A549 (cell line): ENCODE measurements around the gene RTL1. TPM values are rescaled to one million over a fixed set of nuclear protein-coding genes. Genes with fewer than 3 reads are reported as not detected.

ENCODE experiments used
- ATAC-seq, 2 experiments: fragments of 200-7000 bp in 1 of 2; fragments of >200 bp in 1 of 2; cut with Nextera tagmentation in 1 of 2; cut with Tn5 transposase in 1 of 2; 3 replicates each; pipeline versions ENCODE4 v1.8.0 to v1.9.1; 2018 to 2020; ENCODE audit warnings: mild to moderate bottlenecking in 1 of 2, moderate library complexity in 1 of 2
- CTCF ChIA-PET: fragments of 300-600 bp; sonication (Branson Sonifier 250); formaldehyde crosslinking; extraction: SDS; loops from one replicate; lab custom pipeline; 2021; ENCODE audit warnings: antibody characterized with exemption, inconsistent platforms; lab: Yijun Ruan, JAX
- POLR2A ChIA-PET: fragments of 350-600 bp; formaldehyde crosslinking; extraction: SDS; loops from one replicate; lab custom pipeline; 2021; ENCODE audit warnings: antibody characterized with exemption, inconsistent platforms; lab: Yijun Ruan, JAX
- DNase-seq, 2 experiments: peaks; one replicate each; pipeline versions ENCODE4 v3.0.0 to v3.0.0-alpha.2; 2011 to 2016; ENCODE audit warnings: low read depth in 1 of 2, low spot score in 1 of 2
- FAIRE-seq: peaks from 2 replicates; lab custom pipeline; 2011; peaks lifted over from hg19 to GRCh38; lab: Jason Lieb, UNC
- H3K27ac ChIP-seq, 2 experiments: fragments of >200 bp; sonication (Bioruptor Twin); formaldehyde crosslinking; 3 replicates each; pipeline ENCODE4 v1.5.1; 2016 to 2017
- H3K4me1 ChIP-seq: fragments of >200 bp; sonication (Bioruptor Twin); formaldehyde crosslinking; 3 replicates; pipeline ENCODE4 v1.6.1; 2016
- H3K4me2 ChIP-seq: fragments of >200 bp; sonication (Bioruptor Twin); formaldehyde crosslinking; 3 replicates; pipeline ENCODE4 v1.6.1; 2016
- H3K4me3 ChIP-seq: fragments of >200 bp; sonication (Bioruptor Twin); formaldehyde crosslinking; 3 replicates; pipeline ENCODE4 v1.5.1; 2016
- H3K9me3 ChIP-seq: fragments of >200 bp; sonication (Bioruptor Twin); formaldehyde crosslinking; 3 replicates; pipeline ENCODE4 v1.6.1; 2016
- ATOH8 ChIP-seq: fragments of 250-450 bp; sonication (Bioruptor Pico); IDR thresholded peaks from 2 replicates; pipeline ENCODE4 v1.5.0; 2020; ENCODE audit warnings: low read depth, mild to moderate bottlenecking, moderate library complexity
- BCL3 ChIP-seq: fragments of >200 bp; sonication (Bioruptor Twin); formaldehyde crosslinking; IDR thresholded peaks from 3 replicates; pipeline ENCODE4 v1.6.1; 2016
- CHD4 ChIP-seq: fragments of 200-600 bp; sonication (generic); IDR thresholded peaks from 2 replicates; pipeline ENCODE4 v1.6.1; 2016; ENCODE audit warnings: antibody characterized with exemption, mild to moderate bottlenecking, borderline replicate concordance
- EHF ChIP-seq: fragments of 250-450 bp; sonication (Bioruptor Pico); IDR thresholded peaks from 2 replicates; pipeline ENCODE4 v1.5.0; 2020; ENCODE audit warnings: mild to moderate bottlenecking
- EP300 ChIP-seq, 2 experiments: fragments of >200 bp; sonication (Bioruptor Twin); formaldehyde crosslinking; IDR thresholded peaks; 2 replicates in 1 of 2; 3 replicates in 1 of 2; pipeline ENCODE4 v1.6.1; 2016 to 2017
- GATA3 ChIP-seq: IDR thresholded peaks from 2 replicates; pipeline ENCODE4 v1.6.1; 2012; ENCODE audit warnings: borderline replicate concordance
- HDAC2 ChIP-seq: fragments of 200-600 bp; sonication (generic); IDR thresholded peaks from 2 replicates; pipeline ENCODE4 v1.6.1; 2016
- HES2 ChIP-seq: fragments of >200 bp; sonication (Bioruptor Twin); formaldehyde crosslinking; IDR thresholded peaks from 2 replicates; pipeline ENCODE4 v1.6.1; 2016
- HOXA7 ChIP-seq: fragments of 250-450 bp; sonication (Bioruptor Pico); IDR thresholded peaks from 2 replicates; pipeline ENCODE4 v1.5.0; 2020; ENCODE audit warnings: mild to moderate bottlenecking, moderate library complexity
- JUN ChIP-seq, 2 experiments: fragments of >200 bp; sonication (Bioruptor Twin); formaldehyde crosslinking; IDR thresholded peaks; 2 replicates in 1 of 2; 3 replicates in 1 of 2; pipeline ENCODE4 v1.6.1; 2016 to 2017
- JUNB ChIP-seq: fragments of >200 bp; sonication (Bioruptor Twin); formaldehyde crosslinking; IDR thresholded peaks from 2 replicates; pipeline ENCODE4 v1.6.1; 2016
- KDM1A ChIP-seq: fragments of 200-600 bp; sonication (generic); IDR thresholded peaks from 2 replicates; pipeline ENCODE4 v1.6.1; 2016; ENCODE audit warnings: low read depth, mild to moderate bottlenecking
- MAFK ChIP-seq: fragments of 450-650 bp; IDR thresholded peaks from 2 replicates; pipeline ENCODE4 v1.6.1; 2014; ENCODE audit not compliant: partially characterized antibody
- NFE2L2 ChIP-seq: fragments of 150-350 bp; conservative IDR thresholded peaks from 2 replicates; pipeline ENCODE4 v1.6.1; 2014; ENCODE audit warnings: low read length
- NPAS2 ChIP-seq: fragments of 250-450 bp; sonication (Bioruptor Pico); IDR thresholded peaks from 2 replicates; pipeline ENCODE4 v1.8.0; 2022; ENCODE audit warnings: mild to moderate bottlenecking, moderate library complexity, borderline replicate concordance
- NR3C1 ChIP-seq: fragments of >200 bp; sonication (Bioruptor Twin); formaldehyde crosslinking; IDR thresholded peaks from 3 replicates; pipeline ENCODE4 v1.6.1; 2017
- PHF8 ChIP-seq: fragments of 200-600 bp; sonication (generic); IDR thresholded peaks from 2 replicates; pipeline ENCODE4 v1.6.1; 2016; ENCODE audit warnings: low read depth, mild to moderate bottlenecking, antibody characterized with exemption, moderate library complexity, borderline replicate concordance
- RAD21 ChIP-seq, 2 experiments: fragments of >200 bp in 1 of 2; sonication (Bioruptor Twin) in 1 of 2; formaldehyde crosslinking in 1 of 2; IDR thresholded peaks in 1 of 2; conservative IDR thresholded peaks in 1 of 2; 2 replicates in 1 of 2; 3 replicates in 1 of 2; pipeline ENCODE4 v1.6.1; 2012 to 2018; ENCODE audit warnings: inconsistent platforms in 1 of 2
- RARB ChIP-seq: fragments of 250-450 bp; sonication (Bioruptor Pico); IDR thresholded peaks from 2 replicates; pipeline ENCODE4 v1.8.0; 2021; ENCODE audit warnings: mild to moderate bottlenecking, moderate library complexity
- RCOR1 ChIP-seq: fragments of 150-350 bp; IDR thresholded peaks from 2 replicates; pipeline ENCODE4 v1.6.1; 2014; ENCODE audit warnings: antibody characterized with exemption, low read length, low read depth
- REST ChIP-seq: fragments of 200-600 bp; sonication (generic); IDR thresholded peaks from 2 replicates; pipeline ENCODE4 v1.6.1; 2016; ENCODE audit warnings: antibody characterized with exemption, mild to moderate bottlenecking, moderate library complexity
- RNF2 ChIP-seq: fragments of 200-600 bp; sonication (generic); IDR thresholded peaks from 2 replicates; pipeline ENCODE4 v1.6.1; 2016; ENCODE audit warnings: low read depth, mild to moderate bottlenecking, antibody characterized with exemption, moderate library complexity, borderline replicate concordance
- SREBF2 ChIP-seq: fragments of 450-650 bp; IDR thresholded peaks from 2 replicates; pipeline ENCODE4 v1.6.1; 2014; ENCODE audit warnings: mild to moderate bottlenecking, moderate library complexity
- TP53 ChIP-seq: fragments of 250-450 bp; sonication (Bioruptor Pico); IDR thresholded peaks from 2 replicates; pipeline ENCODE4 v1.5.0; 2021; ENCODE audit warnings: mild to moderate bottlenecking, moderate library complexity
- ZC3H11A ChIP-seq: fragments of 450-650 bp; IDR thresholded peaks from 2 replicates; pipeline ENCODE4 v1.6.1; 2014; ENCODE audit warnings: antibody characterized with exemption, mild to moderate bottlenecking
- ZSCAN20 ChIP-seq: fragments of 250-450 bp; sonication (Bioruptor Pico); IDR thresholded peaks from 2 replicates; pipeline ENCODE4 v1.8.0; 2022; ENCODE audit warnings: mild to moderate bottlenecking, moderate library complexity
- WGBS: methylation state at CpG from one replicate; pipeline ENCODE4 v1.1.6; 2017; ENCODE audit errors: missing lambda C conversion rate; 5-methylcytosine and 5-hydroxymethylcytosine counted together
- polyA plus RNA-seq, 4 experiments: library from polyadenylated mRNA; depleted of rRNA in 3 of 4; stranded (reverse); fragments of >200 nt; fragmentation: RNase III in 1 of 4; extraction: RNeasy Plus Mini Kit Qiagen cat#74134 plus additional on column Dnase treatment in 1 of 4; gene quantifications; 2 replicates in 3 of 4; 3 replicates in 1 of 4; pipeline ENCODE4 v1.2.3, GENCODE V29; 2011 to 2017
- TF ChIP-seq, protein P1 (sequence below): fragments of 150-350 bp; IDR thresholded peaks from 2 replicates; pipeline ENCODE4 v1.6.1; 2014; ENCODE audit warnings: low read depth, mild to moderate bottlenecking, low read length
- TF ChIP-seq, protein P2 (sequence below): fragments of 250-450 bp; sonication (Bioruptor Pico); IDR thresholded peaks from 2 replicates; pipeline ENCODE4 v1.5.0; 2021; ENCODE audit warnings: mild to moderate bottlenecking, moderate library complexity, borderline replicate concordance

The RTL1 gene
- polyA plus RNA-seq, 2 of the 4 experiments (the other 2 are of a cell fraction): 0.01 TPM; not detected in 1

DNA sequence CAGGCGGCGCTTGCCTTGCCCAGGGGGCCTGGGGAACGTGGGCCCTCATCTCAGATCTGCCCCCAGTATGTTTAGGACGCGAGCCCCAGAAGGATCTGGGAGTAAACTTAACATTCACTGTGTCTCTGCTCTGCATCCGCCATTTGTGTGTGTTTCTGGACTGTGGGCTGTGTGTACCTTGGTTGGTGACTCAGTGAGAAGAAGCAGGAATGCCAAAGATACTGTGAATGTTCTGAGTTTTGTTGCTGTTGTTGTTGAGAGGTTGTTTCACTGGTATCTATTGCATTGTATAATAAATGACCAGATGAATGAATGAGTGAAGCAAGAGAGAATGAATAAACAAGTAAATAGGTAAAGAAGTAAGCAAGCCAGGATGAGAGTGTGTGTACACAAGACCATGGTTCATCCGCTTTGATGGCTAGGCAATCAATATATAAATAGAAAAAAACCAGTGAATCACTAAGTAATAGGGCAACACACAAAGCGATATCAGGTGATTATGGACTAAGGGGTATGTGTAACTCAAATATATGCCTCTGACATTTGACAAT, 57.1 kb downstream of the RTL1 start:
- TF ChIP-seq EP300 (IDR thresholded peaks at IDR 0.05) (no peak), ZC3H11A (no peak), RAD21 (conservative IDR thresholded peaks at IDR 0.05 in 1 of 2, IDR thresholded peaks at IDR 0.05 in 1 of 2) (no peak), BCL3 (no peak), RCOR1 (no peak), MAFK (no peak), NFE2L2 (no peak), SREBF2 (no peak), EHF (CRISPR knock-in tag) (no peak), REST (no peak), PHF8 (no peak), HOXA7 (CRISPR knock-in tag) (no peak), CHD4 (no peak), ATOH8 (CRISPR knock-in tag) (no peak), TP53 (CRISPR knock-in tag) (no peak), JUN (IDR thresholded peaks at IDR 0.05) (no peak), NPAS2 (CRISPR knock-in tag) (no peak), JUNB (no peak), HES2 (no peak)
- TF ChIP-seq, protein P1, sequence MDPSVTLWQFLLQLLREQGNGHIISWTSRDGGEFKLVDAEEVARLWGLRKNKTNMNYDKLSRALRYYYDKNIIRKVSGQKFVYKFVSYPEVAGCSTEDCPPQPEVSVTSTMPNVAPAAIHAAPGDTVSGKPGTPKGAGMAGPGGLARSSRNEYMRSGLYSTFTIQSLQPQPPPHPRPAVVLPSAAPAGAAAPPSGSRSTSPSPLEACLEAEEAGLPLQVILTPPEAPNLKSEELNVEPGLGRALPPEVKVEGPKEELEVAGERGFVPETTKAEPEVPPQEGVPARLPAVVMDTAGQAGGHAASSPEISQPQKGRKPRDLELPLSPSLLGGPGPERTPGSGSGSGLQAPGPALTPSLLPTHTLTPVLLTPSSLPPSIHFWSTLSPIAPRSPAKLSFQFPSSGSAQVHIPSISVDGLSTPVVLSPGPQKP: no peak
- H3K4me3 ChIP-seq: no peak overlapping the region
- ChIA-PET CTCF (interaction anchor here (1.6 kb wide), 1 partner anchor 388 kb away, joined by 4 read pairs; no protein-coding TSS in a partner anchor), POLR2A (no interaction called here)
- no peaks in the 10 kb centered on the region for H3K9me3 ChIP-seq
- H3K27ac ChIP-seq: no peak overlapping the region
- ATAC-seq (no peak), DNase-seq (no peak), FAIRE-seq (no peak)
- H3K4me2 ChIP-seq: no peak overlapping the region
- WGBS: 83% methylated on average over 8 of the region's 8 CpGs
- peaks cover 18% of the 10 kb centered on the region; the same call in 2 of the 3 replicates for H3K4me1 ChIP-seq

- Histone ChIP-seq H3K9me3 (no peaks in the 10 kb centered on the region), H3K4me1 (peaks cover 11% of the 10 kb centered on the region; the same call in 1 of the 3 replicates), H3K27ac (no peak overlapping the region), H3K4me3 (no peak overlapping the region), H3K4me2 (no peak overlapping the region)
- WGBS: 66% methylated on average over 8 of the region's 17 CpGs
- no peak for ATAC-seq
- DNase-seq: no peak
- no peak for FAIRE-seq
- CTCF ChIA-PET: interaction anchor here (1.0 to 1.6 kb wide), 2 partner anchors 389 to 463 kb away, joined by 3 to 4 read pairs; no protein-coding TSS in a partner anchor
- POLR2A ChIA-PET: no interaction called here
- TF ChIP-seq ZSCAN20 (no peak), RARB (CRISPR knock-in tag) (no peak), RAD21 (conservative IDR thresholded peaks at IDR 0.05 in 1 of 2, IDR thresholded peaks at IDR 0.05 in 1 of 2) (no peak), HDAC2 (no peak), RNF2 (no peak), GATA3 (no peak), HOXA7 (CRISPR knock-in tag) (no peak), KDM1A (no peak), NR3C1 (no peak)
- TF ChIP-seq, protein P1: no peak
- TF ChIP-seq, protein P2, sequence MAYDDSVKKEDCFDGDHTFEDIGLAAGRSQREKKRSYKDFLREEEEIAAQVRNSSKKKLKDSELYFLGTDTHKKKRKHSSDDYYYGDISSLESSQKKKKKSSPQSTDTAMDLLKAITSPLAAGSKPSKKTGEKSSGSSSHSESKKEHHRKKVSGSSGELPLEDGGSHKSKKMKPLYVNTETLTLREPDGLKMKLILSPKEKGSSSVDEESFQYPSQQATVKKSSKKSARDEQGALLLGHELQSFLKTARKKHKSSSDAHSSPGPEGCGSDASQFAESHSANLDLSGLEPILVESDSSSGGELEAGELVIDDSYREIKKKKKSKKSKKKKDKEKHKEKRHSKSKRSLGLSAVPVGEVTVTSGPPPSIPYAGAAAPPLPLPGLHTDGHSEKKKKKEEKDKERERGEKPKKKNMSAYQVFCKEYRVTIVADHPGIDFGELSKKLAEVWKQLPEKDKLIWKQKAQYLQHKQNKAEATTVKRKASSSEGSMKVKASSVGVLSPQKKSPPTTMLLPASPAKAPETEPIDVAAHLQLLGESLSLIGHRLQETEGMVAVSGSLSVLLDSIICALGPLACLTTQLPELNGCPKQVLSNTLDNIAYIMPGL: no peak
These were observed 58.2 kb downstream of the RTL1 start for GRCh38 chr14:100845341-100845740.
